Astrocyte of the spinal cord (primary cell): ENCODE results near the gene MUC20.
"Not testable (repeated sequence)": the region's sequence is repeated elsewhere in the genome, so short reads cannot be mapped to it uniquely, and the experiment has no call there.

ENCODE experiments used
- DNase-seq: peaks from one replicate; pipeline ENCODE4 v3.0.0; 2011; ENCODE audit warnings: low read depth, low spot score
- H3K4me3 ChIP-seq: 2 replicates; pipeline ENCODE4 v1.5.1; 2011; ENCODE audit warnings: low read depth, mild to moderate bottlenecking, low read length, moderate library complexity
- CTCF ChIP-seq: IDR thresholded peaks from 2 replicates; pipeline ENCODE4 v1.5.1; 2012; ENCODE audit warnings: low read depth, mild to moderate bottlenecking, low read length, inconsistent platforms
- in situ Hi-C: cut with HindIII; loops from 2 replicates; pipeline ENCODE4 v1.10.0; 2017; ENCODE audit warnings: low sequenced_read_pairs

The MUC20 gene

GRCh38 chr3:195690951-195691350, 29.8 kb upstream of the MUC20 start:
- in situ Hi-C loops, result no loop called here
- no peak for DNase-seq
- TF ChIP-seq CTCF, result no peak
- no peak overlapping the region for H3K4me3 ChIP-seq

- in situ Hi-C loops, H3K4me3 ChIP-seq: not testable (repeated sequence)
- peak; percentile 64 for DNase-seq
Measured at GRCh38 chr3:195691596-195692353, 29.0 kb upstream of the MUC20 start.

GRCh38 chr3:195692354-195692685, 28.5 kb upstream of the MUC20 start:
- no peak for DNase-seq
- in situ Hi-C loops, result no loop called here
- no peak overlapping the region for H3K4me3 ChIP-seq
- no peak for TF ChIP-seq CTCF

- TF ChIP-seq CTCF, result no peak
- H3K4me3 ChIP-seq, result no peak overlapping the region
- no peak for DNase-seq
- in situ Hi-C loops, result no loop called here
Measured at GRCh38 chr3:195692781-195693427, 27.9 kb upstream of the MUC20 start.

GRCh38 chr3:195693428-195694216, 27.2 kb upstream of the MUC20 start:
- in situ Hi-C loops, result no loop called here
- no peak for TF ChIP-seq CTCF
- no peak for DNase-seq
- H3K4me3 ChIP-seq, result no peak overlapping the region

- DNase-seq, in situ Hi-C loops, H3K4me3 ChIP-seq: not testable (repeated sequence)
Measured at GRCh38 chr3:195694217-195695076, 26.3 kb upstream of the MUC20 start.

- in situ Hi-C loops, result no loop called here
Measured at GRCh38 chr3:195696632-195697278, 24.0 kb upstream of the MUC20 start.

More at GRCh38 chr3:195696632-195697278, 24.0 kb upstream of the MUC20 start:
- DNase-seq, result no peak
- TF ChIP-seq CTCF, result no peak
- H3K4me3 ChIP-seq, result no peak overlapping the region
